Hepatocyte (in vitro differentiated cells): Measurements from ENCODE around the gene ANXA9. TPM values are rescaled to one million over a fixed set of nuclear protein-coding genes. Genes with fewer than 3 reads are reported as not detected.
A peak's percentile ranks its signal among the peaks of the same experiment; 100 is the strongest.

Experiments used
- DNase-seq: peaks from one replicate; pipeline ENCODE4 v3.0.0-alpha.2; 2016; ENCODE audit warnings: low spot score
- H2AFZ ChIP-seq: fragments of 200-600 bp; sonication (generic); 2 replicates; pipeline ENCODE4 v1.6.0; 2016; ENCODE audit warnings: antibody characterized with exemption, mild to moderate bottlenecking
- H3K27ac ChIP-seq: fragments of 200-600 bp; sonication (generic); 2 replicates; pipeline ENCODE4 v1.5.1; 2016; ENCODE audit warnings: mild to moderate bottlenecking
- H3K27me3 ChIP-seq: fragments of 200-600 bp; sonication (generic); 2 replicates; pipeline ENCODE4 v1.6.1; 2016
- H3K36me3 ChIP-seq: fragments of 200-600 bp; sonication (generic); replicated peaks from 2 replicates; pipeline ENCODE4 v1.5.1; 2016; ENCODE audit warnings: low read depth; ENCODE audit not compliant: insufficient read depth
- H3K4me1 ChIP-seq: fragments of 200-600 bp; sonication (generic); 2 replicates; pipeline ENCODE4 v1.5.1; 2016; ENCODE audit warnings: mild to moderate bottlenecking, moderate library complexity; ENCODE audit not compliant: insufficient read depth
- H3K4me2 ChIP-seq: fragments of 200-600 bp; sonication (generic); 2 replicates; pipeline ENCODE4 v1.6.0; 2016
- H3K4me3 ChIP-seq: fragments of 200-600 bp; sonication (generic); 2 replicates; pipeline ENCODE4 v1.5.1; 2016; ENCODE audit warnings: mild to moderate bottlenecking
- H3K79me2 ChIP-seq: fragments of 200-600 bp; sonication (generic); 2 replicates; pipeline ENCODE4 v1.6.0; 2017; ENCODE audit warnings: mild to moderate bottlenecking
- H3K9me2 ChIP-seq: fragments of 200-600 bp; sonication (generic); replicated peaks from 2 replicates; pipeline ENCODE4 v1.6.0; 2017; ENCODE audit warnings: mild to moderate bottlenecking; ENCODE audit not compliant: insufficient read depth
- H3K9me3 ChIP-seq: fragments of 200-600 bp; sonication (generic); 2 replicates; pipeline ENCODE4 v1.5.1; 2016; ENCODE audit warnings: low read depth, mild to moderate bottlenecking
- H4K20me1 ChIP-seq: fragments of 200-600 bp; sonication (generic); 2 replicates; pipeline ENCODE4 v1.6.0; 2016; ENCODE audit warnings: mild to moderate bottlenecking; ENCODE audit not compliant: insufficient read depth, poor library complexity, severe bottlenecking
- CTCF ChIP-seq: fragments of 200-600 bp; sonication (generic); IDR thresholded peaks from 2 replicates; pipeline ENCODE4 v1.5.1; 2016; ENCODE audit warnings: antibody characterized with exemption, mild to moderate bottlenecking; ENCODE audit not compliant: poor library complexity
- EZH2 ChIP-seq: fragments of 200-600 bp; sonication (generic); IDR thresholded peaks from 2 replicates; pipeline ENCODE4 v1.6.1; 2016; ENCODE audit warnings: antibody characterized with exemption, mild to moderate bottlenecking, borderline replicate concordance
- EZH2phosphoT487 ChIP-seq: fragments of 200-600 bp; sonication (generic); IDR thresholded peaks from one replicate; pipeline ENCODE4 v1.6.1; 2018; ENCODE audit warnings: antibody characterized with exemption, mild to moderate bottlenecking, low read depth, moderate library complexity; ENCODE audit not compliant: unreplicated experiment, severe bottlenecking
- WGBS: methylation state at CpG from one replicate; pipeline ENCODE4 v1.1.6; 2016; ENCODE audit warnings: low lambda C conversion rate; ENCODE audit errors: missing lambda C conversion rate; 5-methylcytosine and 5-hydroxymethylcytosine counted together
- polyA plus RNA-seq: library from polyadenylated mRNA; unstranded; fragments of >200 nt; fragmentation: Nextera tagmentation; extraction: Ambion mirVana; gene quantifications from 2 replicates; pipeline ENCODE4 v1.2.1, GENCODE V29; 2016
- total RNA-seq: library from RNA; depleted of rRNA; stranded (reverse); fragments of >200 nt; gene quantifications from 2 replicates; pipeline ENCODE4 v1.2.3, GENCODE V29; 2014

Gene ANXA9
- total and polyA plus RNA-seq, 2 experiments from 2014 or later = 7.9 to 8.8 TPM

GRCh38 chr1:151024540-151025146 lies 42.6 kb downstream of the ANXA9 start:
- Histone ChIP-seq H4K20me1 (no peaks in the 10 kb centered on the region), H3K4me2 (no peak overlapping the region), H3K79me2 (no peaks in the 10 kb centered on the region), H3K36me3 (no peaks in the 10 kb centered on the region), H3K9me3 (no peaks in the 10 kb centered on the region), H3K4me3 (no peak overlapping the region), H3K4me1 (no peaks in the 10 kb centered on the region), H2AFZ (no peak overlapping the region), H3K9me2 (no peaks in the 10 kb centered on the region), H3K27ac (no peak overlapping the region), H3K27me3 (no peaks in the 10 kb centered on the region)
- TF ChIP-seq EZH2 (no peak), CTCF (peak; percentile 58)
- 44% methylated on average over 6 of the region's 6 CpGs for WGBS
- peak; percentile 79 for DNase-seq

- no peak overlapping the region for H3K4me3 ChIP-seq
- H3K36me3 ChIP-seq = no peaks in the 10 kb centered on the region
- H3K9me2 ChIP-seq = no peaks in the 10 kb centered on the region
- DNase-seq = no peak
- no peaks in the 10 kb centered on the region for H3K27me3 ChIP-seq
- no peak overlapping the region for H3K27ac ChIP-seq
- H3K9me3 ChIP-seq = no peaks in the 10 kb centered on the region
- H2AFZ ChIP-seq = no peak overlapping the region
- H3K4me2 ChIP-seq = no peak overlapping the region
- H4K20me1 ChIP-seq = no peaks in the 10 kb centered on the region
- H3K79me2 ChIP-seq = no peaks in the 10 kb centered on the region
- TF ChIP-seq EZH2 (no peak), CTCF (no peak), EZH2phosphoT487 (no peak)
- H3K4me1 ChIP-seq = no peaks in the 10 kb centered on the region
These were observed 44.4 kb downstream of the ANXA9 start for GRCh38 chr1:151026460-151026859.

DNA sequence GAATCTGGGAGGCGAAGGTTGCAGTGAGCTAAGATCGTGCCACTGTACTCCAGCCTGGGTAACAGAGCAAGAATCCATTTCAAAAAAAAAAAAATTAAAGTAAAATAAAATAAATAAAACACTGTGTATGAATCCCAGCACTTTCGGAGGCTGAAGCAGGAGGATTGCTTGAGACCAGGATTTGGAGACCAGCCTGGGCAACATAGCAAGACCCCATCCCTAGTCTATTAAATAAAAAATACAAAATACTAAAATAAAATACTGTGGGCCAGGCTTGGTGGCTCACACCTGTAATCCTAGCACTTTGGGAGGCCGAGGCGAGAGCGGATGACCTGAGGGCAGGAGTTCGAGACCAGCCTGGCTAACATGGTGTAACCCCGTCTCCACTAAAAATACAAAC lies 50.1 kb downstream of the ANXA9 start:
- Histone ChIP-seq H3K36me3 (no peaks in the 10 kb centered on the region), H2AFZ (no peak overlapping the region), H4K20me1 (no peaks in the 10 kb centered on the region), H3K27ac (no peak overlapping the region), H3K4me1 (no peaks in the 10 kb centered on the region), H3K27me3 (no peaks in the 10 kb centered on the region), H3K4me2 (no peak overlapping the region), H3K4me3 (no peak overlapping the region), H3K79me2 (no peaks in the 10 kb centered on the region), H3K9me3 (no peaks in the 10 kb centered on the region), H3K9me2 (no peaks in the 10 kb centered on the region)
- DNase-seq = no peak
- WGBS = 95% methylated on average over 8 of the region's 8 CpGs
- TF ChIP-seq CTCF = no peak
- no peak for TF ChIP-seq EZH2phosphoT487
- TF ChIP-seq EZH2 = no peak

DNA sequence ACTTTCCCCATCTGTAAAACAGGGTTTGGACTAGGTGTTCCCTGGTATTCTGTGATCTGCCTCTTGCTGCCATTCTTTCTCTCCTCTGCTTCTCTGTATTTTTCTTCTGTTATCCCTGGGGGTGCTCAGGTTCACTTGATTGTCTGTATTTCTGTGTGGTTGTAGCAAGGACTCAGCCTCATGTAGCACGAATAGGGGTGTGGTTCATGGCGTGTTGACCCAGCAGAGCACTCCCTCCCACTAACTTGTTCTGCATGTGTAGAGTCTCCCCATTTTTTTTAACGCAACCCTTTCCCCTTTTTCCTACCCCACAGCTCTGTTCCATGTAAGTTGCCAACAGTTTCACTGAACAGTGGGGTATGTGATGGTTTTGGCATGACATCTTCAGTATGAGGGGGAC lies 53.1 kb downstream of the ANXA9 start:
- no peaks in the 10 kb centered on the region for H3K4me1 ChIP-seq
- no peaks in the 10 kb centered on the region for H4K20me1 ChIP-seq
- no peak overlapping the region for H2AFZ ChIP-seq
- no peaks in the 10 kb centered on the region for H3K27me3 ChIP-seq
- no peak overlapping the region for H3K27ac ChIP-seq
- H3K36me3 ChIP-seq = no peaks in the 10 kb centered on the region
- TF ChIP-seq EZH2phosphoT487 (no peak), EZH2 (no peak), CTCF (no peak)
- H3K4me3 ChIP-seq = no peak overlapping the region
- no peak overlapping the region for H3K4me2 ChIP-seq
- no peak for DNase-seq
- WGBS = 98% methylated on average over 3 of the region's 3 CpGs
- no peaks in the 10 kb centered on the region for H3K9me2 ChIP-seq
- H3K79me2 ChIP-seq = no peaks in the 10 kb centered on the region
- no peaks in the 10 kb centered on the region for H3K9me3 ChIP-seq
